GM04504 (cell line): ENCODE measurements around the gene SLCO1B3.
"Not testable (repeated sequence)": the region's sequence is repeated elsewhere in the genome, so short reads cannot be mapped to it uniquely, and the experiment has no call there.

Experiments
- DNase-seq: peaks from one replicate; pipeline ENCODE4 v3.0.0-alpha.2; 2012; ENCODE audit warnings: low read depth

Gene SLCO1B3, protein sequence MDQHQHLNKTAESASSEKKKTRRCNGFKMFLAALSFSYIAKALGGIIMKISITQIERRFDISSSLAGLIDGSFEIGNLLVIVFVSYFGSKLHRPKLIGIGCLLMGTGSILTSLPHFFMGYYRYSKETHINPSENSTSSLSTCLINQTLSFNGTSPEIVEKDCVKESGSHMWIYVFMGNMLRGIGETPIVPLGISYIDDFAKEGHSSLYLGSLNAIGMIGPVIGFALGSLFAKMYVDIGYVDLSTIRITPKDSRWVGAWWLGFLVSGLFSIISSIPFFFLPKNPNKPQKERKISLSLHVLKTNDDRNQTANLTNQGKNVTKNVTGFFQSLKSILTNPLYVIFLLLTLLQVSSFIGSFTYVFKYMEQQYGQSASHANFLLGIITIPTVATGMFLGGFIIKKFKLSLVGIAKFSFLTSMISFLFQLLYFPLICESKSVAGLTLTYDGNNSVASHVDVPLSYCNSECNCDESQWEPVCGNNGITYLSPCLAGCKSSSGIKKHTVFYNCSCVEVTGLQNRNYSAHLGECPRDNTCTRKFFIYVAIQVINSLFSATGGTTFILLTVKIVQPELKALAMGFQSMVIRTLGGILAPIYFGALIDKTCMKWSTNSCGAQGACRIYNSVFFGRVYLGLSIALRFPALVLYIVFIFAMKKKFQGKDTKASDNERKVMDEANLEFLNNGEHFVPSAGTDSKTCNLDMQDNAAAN

DNA sequence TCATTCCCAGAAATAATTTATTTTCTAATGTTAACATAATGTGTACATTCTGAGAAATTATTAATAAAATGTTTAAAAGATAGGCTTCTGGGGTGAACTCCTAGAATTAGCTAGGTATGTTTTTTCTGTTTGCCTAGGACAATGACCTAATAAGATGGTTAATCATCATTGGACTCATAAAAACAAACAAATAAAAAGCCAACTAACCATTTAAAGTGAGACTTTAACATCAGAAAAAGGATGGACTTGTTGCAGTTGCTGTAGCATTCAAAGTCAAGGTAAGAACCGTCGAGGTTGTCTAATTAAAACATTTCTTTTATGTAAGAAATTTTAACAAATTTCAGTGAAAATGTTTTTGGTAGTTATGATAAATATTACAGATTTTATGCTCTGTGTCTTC is at the start of gene SLCO1B3:
SLCO1B3 (plus strand) TSS at position 219 of the 400 bp plus-strand sequence. CDS start 5,034 bp downstream, outside the sequence.
- no peak for DNase-seq

DNA sequence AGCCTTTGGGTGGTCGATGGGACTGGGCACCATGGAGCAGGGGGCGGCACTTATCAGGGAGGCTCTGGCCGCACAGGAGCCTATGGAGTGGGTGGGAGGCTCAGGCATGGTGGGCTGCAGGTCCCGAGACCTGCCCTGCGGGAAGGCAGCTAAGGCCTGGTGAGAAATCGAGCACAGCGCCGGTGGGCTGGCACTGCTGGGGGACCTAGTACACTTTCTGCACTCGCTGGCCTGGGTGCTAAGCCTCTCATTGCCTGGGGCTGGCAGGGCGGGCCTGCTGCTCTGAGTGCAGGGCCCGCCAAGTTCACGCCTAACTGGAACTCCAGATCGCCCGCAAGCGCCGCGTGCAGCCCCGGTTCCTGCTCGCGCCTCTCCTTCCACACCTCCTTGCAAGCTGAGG is 33.1 kb upstream of the SLCO1B3 start:
- no peak for DNase-seq

DNA sequence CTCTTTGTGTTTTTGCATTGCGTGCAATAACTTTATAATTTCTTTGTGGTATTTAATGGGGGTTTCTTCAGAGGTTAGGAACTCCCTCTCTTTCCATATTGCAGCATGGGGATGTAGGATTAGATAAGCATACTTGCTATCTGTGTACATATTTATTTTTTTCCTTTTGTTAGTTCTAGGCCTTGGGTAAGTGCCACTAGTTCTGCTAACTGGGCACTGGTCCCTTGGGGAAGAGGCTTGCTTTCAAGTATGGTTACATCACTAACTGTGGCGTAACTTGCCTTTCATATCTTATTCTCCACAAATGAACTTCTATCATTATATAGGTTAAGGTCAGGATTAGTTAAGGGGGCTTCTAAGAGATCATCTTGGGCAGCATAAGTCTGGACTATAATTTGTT is 31.5 kb upstream of the SLCO1B3 start:
- no peak for DNase-seq

DNA sequence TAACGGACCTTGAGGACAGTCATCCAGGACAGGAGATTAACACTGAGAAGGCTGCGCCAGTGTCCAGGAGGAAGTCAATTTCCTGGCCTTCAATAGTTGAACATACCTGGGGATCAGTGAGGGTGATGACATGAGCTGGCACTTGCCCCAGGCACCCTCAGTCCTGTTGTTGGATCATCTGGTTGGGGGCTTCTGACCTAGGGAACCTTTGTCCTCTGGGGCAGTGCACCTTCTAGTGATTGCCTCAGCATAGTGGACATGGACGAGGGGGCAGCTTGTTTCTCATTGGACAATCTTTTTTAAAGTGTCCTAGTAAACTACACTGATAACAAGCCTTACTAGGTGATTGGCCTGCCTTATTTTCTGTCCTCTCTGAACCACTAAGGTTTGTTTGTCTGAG is 30.5 kb upstream of the SLCO1B3 start:
- DNase-seq, result not testable (repeated sequence)

DNA sequence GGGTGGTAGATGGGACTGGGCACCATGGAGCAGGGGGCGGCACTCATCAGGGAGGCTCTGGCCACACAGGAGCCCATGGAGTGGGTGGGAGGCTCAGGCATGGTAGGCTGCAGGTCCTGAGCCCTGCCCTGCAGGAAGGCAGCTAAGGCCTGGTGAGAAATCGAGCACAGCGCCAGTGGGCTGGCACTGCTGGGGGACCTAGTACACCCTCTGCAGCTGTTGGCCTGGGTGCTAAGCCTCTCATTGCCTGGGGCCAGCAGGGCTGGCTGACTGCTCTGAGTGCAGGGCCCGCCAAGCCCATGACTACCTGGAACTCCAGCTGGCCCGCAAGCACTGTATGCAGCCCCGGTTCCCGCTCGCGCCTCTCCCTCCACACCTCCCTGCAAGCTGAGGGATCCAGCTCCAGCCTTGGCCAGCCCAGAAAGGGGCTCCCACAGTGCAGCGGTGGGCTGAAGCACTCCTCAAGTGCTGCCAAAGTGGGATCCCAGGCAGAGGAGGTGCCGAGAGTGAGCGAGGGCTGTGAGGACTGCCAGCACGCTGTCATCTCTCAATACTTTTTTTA is 26.6 kb upstream of the SLCO1B3 start:
- DNase-seq, result not testable (repeated sequence)

DNA sequence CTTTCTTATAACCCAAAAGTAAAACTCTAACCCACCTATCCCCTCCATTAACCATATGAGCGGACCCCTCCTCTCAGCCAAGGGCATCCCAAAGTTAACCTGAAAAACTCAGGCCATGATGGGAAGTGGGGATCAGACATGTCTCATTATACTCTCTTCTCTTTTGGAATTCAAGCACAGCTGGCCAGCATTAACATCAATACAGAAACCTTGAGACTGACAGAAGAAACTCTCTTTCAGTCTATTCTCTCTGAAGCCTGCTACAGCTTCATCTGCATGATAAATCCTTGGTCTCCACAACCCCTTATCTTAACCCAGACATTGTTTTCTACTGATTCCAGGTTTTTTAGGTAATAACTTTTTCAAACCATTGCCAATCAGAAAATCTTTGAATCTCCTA is 17.5 kb upstream of the SLCO1B3 start:
- no peak for DNase-seq

DNA sequence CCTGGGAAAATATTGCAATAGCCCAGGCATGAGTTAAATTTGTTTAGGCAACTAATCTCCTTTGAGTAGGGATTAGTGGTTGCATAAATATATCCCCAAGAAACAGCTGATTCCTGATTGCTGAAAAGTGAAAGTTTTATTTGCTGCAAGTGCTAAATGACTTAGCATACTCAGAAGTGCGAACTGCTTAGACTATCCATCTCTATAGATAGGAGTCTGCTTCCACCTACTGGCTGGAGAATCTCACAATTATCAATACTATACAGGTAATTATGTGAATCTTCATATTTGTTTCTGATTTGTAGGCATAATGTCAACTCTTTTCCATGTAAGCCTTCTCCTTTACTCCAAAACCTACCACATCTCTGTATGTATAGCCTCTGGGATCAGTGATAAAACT is 12.0 kb upstream of the SLCO1B3 start:
- no peak for DNase-seq

DNA sequence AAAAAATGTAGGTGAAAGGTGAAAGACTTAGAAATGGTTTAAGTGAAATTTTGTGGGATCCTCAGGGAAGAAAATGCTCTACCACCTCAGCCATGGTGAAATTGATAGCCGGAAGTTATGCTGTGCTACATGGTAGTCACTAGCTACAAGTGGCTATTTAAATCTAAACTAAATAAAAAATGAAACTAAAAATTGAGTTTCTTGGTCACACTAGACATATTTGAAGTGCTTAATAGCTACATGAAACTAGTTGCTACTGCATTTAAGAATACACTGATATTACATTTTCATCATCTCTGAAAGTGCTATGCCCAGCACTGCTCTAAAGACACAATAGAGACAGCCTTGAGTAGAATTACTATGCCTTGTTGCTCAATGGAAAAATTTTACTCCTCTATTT is 10.3 kb upstream of the SLCO1B3 start:
- DNase-seq, result no peak

DNA sequence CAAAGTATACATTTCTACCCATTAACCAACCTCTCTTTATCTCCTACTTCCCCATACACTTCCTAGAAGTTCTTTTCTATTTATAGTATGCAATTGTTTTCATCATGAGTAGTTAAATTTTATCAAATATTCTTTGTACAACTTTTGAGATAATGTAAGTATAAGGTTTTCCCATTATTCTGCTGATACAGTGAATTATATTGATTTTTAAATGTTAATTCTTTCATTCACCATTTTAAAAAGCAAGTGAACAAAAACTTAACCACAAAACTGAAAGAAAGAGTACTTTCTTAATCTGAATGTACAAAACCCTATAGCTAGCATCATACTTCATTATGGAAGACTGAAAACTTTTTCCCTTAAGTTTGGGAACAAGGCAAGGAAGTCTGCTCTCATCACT is 9.5 kb upstream of the SLCO1B3 start:
- DNase-seq, result no peak

DNA sequence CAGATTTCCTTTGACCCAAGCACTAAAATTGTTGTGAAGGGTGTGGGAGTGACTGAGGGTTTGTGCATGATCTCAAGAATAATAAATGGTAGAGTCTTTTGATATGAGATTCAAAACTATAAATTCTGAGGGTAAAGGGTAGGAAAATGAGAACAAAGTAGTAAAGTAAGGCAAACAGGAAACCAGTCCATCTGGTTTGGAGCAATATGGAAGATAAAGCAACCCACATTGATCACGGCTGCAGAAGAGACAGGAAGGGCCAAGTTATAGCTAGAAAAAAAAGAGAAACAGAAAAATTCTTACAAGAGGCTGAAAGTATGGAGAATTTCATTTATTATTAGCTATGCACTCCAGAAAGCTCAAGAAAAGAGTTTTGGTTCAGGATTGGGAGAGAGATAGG is 4.6 kb upstream of the SLCO1B3 start:
- no peak for DNase-seq

DNA sequence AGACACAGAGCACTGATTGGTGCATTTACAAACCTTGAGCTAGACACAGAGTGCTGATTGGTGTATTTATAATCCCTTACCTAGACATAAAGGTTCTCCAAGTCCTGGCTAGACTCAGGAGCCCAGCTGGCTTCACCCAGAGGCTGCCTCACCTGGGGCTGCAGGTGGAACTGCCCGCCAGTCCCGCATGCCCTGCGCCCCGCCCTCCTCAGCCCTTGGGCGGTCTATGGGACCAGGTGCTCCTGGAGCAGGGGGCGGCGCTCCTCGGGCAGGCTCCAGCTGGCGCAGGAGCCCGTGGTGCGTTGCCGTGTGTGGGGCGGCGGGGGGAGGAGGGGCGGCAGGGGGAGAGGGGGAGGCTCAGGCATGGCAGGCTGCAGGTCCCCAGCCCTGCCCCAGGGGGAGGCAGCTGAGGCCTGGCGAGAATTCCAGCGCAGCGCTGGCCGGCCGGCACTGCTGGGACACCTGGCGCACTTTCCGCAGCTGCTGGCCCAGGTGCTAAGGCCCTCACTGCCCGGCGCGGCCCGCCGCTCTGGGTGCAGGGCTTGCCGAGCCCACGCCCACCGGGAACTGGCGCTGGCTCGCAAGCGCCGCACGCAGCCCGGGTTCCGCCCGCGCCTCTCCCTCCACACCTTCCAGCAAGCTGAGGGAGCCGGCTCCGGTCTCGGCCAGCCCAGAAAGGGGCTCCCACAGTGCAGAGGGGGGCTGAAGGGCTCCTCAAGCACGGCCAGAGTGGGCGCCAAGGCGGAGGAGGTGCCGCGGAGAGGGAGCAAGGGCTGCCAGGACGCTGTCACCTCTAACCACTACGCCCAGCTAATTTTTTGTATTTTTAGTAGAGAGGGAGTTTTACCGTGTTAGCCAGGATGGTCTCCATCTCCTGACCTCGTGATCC is 3.1 kb upstream of the SLCO1B3 start:
- DNase-seq, result no peak

DNA sequence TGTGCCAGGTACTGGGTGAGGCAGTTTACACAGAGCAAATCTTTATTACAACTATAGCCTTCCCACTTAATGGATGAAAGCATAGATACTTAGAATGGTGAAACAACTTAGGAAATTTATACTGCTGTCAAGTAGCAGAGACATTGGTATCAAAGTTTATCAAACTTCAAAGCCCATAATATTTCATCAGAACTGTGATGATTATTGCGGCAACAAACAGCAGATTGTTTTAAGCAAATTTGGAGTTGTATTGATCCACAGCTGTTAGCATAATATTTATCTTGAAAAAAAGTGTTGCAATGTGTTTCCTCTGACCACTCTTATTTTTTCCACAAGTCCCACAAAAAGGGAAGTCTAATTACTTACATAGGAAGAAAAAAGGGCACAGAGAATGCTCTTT is 2.0 kb upstream of the SLCO1B3 start:
- DNase-seq, result no peak

DNA sequence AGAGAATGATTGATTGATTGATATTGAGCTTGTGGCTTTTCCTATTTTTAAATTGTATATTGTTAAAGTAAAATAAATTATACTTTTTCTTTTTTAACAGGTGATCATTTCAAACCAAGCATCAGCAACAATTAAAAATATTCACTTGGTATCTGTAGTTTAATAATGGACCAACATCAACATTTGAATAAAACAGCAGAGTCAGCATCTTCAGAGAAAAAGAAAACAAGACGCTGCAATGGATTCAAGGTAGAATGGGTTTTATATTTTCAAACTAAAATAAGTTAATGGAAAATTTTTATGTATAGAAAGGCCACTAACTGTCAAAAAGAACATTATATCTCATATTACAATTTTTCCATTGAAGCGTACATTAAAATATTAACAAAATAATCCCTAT is 5.1 kb downstream of the SLCO1B3 start:
- no peak for DNase-seq

DNA sequence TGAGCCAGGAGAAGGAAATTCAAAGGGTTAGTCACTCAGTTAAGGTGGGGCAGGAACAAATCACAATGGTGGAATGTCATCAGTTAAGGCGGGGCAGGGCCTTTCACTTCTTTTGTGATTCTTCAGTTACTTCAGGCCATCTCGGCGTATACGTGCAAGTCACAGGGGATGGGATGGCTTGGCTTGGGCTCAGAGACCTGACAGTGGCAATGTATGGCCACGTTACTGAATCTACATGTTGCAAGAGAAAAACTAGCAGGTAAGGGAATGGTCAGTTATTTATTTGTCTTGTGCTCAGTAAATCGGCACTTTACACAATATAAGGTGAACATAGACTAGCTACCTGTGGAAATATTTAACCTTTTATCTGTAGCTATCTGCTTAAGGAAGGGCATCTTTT is 11.9 kb downstream of the SLCO1B3 start:
- DNase-seq, result no peak

DNA sequence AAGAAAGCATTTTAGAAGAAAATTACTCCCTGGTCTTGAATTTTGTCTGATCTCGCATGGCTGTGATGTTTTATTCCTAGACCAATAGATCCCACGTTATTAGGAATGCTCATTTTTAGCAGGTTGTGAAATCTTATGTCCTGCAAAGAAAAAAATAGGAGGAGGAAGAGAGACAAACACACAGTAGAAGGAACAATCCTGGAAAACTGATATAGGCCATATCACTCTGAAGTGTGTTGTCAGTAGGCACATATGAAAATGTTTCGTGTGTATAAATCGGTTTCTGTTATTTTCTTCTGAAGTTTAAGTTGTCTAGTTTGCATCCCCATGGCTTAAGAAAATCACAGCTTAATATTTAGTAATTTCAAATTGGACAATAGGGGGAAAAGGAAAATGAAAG is 12.4 kb downstream of the SLCO1B3 start:
- DNase-seq, result no peak

DNA sequence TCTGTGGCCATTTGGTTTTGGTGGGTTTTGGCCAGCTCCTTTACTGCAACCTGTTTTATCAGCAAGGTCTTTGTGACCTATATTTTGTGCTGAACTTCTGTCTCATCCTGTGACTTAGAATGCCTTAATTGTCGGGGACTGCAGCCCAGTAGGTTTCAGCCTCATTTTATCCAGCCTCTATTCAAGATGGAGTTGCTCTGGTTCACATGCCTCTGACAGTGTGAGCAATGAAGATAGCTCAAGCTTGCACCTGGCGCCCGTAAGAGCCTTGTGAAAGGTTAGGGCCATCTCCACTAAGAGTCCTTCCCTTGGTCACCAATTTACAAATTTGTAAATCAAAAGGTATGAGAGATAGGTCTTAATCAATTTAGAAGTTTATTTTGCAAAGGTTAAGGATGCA is 19.4 kb downstream of the SLCO1B3 start:
- DNase-seq, result no peak

DNA sequence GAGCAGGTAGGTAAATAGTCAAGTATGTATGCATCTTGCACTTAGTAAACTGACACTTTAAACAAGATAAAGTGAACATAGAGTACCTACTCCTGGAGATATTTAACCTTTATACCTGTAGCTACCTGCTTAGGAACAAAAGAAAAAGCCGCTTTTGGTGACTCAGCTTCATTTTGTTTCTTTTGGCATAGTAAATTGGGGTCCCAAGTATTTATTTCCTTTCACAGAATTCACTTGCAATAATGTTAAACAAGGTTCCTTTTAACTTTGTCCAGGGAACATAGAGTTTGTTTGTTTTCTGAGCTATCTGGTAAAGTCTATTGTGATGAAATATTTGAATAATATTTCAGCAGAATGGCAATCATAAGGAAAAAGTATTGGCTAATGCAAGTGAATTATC is 20.0 kb downstream of the SLCO1B3 start:
- no peak for DNase-seq

DNA sequence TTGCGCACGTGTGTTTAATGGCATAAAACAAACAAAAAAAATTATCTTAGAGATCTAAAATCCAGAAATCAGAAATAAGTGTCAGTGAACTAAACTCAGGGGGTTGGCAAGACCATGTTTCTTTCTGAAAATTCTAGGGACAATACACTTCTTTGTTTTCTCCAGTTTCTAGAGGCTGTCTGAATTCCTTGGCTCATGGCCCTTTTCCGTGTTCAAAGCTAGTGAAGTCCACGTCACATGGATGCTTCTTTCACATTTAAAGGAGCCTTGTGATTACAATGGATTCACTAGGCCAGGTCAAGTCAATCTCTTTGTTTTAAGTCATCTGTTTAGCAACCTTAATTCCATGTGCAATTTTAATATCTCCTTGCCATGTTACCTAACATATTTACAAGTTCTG is 22.4 kb downstream of the SLCO1B3 start:
- no peak for DNase-seq

DNA sequence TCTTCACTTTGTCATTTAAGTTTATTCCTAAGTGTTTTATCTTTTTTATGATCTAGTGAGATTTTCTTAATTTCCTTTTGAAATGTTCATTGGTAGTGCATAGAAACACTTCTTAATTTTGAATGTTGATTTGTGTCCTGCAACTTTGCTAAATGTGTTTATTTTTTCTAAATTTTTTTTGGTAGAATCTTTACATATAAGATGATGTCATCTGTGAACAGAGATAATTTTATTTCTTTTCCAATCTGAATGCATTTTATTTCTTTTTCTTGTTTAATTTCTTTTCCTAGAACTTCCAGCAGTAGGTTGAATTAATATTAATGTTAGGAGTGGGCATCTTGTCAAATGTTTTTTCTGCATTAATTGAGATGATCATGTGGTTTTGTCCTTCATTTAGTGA is 42.1 kb downstream of the SLCO1B3 start:
- no peak for DNase-seq

DNA sequence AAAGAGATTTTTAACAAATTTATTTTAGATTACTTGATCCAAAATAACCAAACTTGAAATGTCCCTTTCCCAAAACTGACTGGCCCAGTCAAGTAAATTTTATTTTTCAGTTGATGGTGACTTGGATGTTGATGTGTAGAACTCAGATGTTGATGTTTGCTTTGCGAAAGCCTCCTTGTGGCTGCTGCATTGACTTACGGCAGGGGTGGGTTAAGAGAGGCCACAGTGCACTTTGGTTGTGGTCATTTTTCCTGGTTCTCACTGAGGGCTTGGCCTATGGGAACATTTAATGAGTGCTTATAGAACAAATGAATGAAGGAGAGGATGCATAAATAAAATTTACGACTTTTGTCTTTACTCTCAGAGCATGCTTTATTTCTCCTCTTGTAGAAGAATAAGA is 52.6 kb downstream of the SLCO1B3 start:
- DNase-seq, result no peak

DNA sequence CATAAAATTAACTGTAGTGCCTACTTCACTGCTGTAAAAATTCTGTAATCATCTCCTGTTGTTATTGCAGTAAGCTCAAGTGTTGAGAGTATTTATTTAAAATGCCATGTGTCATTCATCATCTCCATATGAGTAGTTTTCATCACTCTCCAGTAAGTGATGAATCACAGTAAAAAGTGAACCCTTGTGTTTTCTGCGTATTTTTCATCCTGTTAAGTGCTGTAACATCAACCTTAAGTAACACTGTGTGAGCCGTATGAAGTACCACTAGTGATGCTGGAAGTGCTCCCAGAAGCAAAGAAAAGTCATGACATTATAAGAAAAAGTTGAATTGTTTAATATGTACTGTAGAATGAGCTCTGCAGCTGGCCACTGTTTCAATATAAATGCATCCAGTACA is 55.4 kb downstream of the SLCO1B3 start:
- no peak for DNase-seq

DNA sequence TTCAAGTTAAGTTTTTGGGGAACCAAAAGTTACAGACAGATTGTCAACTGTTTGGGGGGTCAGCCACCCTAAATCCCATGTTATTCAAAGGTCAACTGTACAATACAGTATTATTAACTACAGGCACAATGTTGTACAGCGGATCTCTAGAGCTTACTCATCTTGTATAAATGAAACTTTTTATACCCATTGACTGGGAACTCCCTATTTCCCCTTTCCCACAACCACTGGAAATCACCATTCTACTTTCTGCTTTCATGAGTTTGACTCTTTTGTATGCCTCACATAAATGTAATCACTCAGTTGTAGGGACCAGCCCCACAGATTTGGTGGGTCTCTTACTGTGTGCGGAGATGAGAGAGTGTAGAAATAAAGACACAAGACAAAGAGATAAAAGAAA is 57.8 kb downstream of the SLCO1B3 start:
- DNase-seq, result no peak
